Ishikawa (cell line): ENCODE data around the gene OPCML.

Source experiments
- RAD21 ChIP-seq: IDR thresholded peaks from 2 replicates; pipeline ENCODE4 v1.6.1; 2012; ENCODE audit warnings: low read depth
- USF1 ChIP-seq: IDR thresholded peaks from 2 replicates; pipeline ENCODE4 v1.6.1; 2012

DNA sequence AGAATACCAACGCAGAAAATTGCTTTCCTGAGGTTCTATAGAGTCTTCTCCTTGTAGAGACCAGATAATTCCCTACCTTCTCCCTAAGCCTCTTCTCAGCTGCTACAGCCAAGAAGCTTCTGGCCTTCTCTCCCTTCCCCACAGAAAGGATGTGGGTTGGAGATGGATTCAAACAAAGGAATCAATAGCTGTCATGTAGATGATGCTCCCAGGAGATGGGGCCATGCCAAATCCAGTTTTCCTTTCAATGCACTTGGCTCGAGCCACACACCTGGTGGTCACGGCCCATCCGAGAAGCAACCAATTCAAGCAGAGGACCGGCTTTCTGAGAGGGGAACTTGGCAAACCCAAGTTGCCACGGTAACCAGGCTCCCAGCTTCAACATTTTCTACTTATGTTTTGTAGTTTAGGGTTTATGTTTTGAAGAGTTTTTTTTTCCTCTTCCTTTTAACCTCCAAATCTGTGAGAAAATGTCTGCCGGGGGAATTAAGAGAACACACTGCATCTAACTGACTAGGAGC lies 31.3 kb upstream of the OPCML start:
- TF ChIP-seq RAD21 (no peak), USF1 (no peak)
